Prostate gland (tissue), 2 donors: ENCODE measurements around the gene HIVEP2.

ENCODE experiments used
- CTCF ChIP-seq, 4 experiments: fragments of 200-600 bp in 2 of 4; fragments of 450-650 bp in 2 of 4; sonication (generic) in 2 of 4; IDR thresholded peaks; 1 replicate in 3 of 4; 2 replicates in 1 of 4; pipeline ENCODE4 v1.5.1; 2016 to 2019; ENCODE audit warnings: antibody characterized with exemption in 4 of 4, mild to moderate bottlenecking in 2 of 4, moderate library complexity in 2 of 4
- POLR2A ChIP-seq: fragments of 450-650 bp; IDR thresholded peaks from one replicate; pipeline ENCODE4 v1.6.1; 2016; ENCODE audit warnings: antibody characterized with exemption, mild to moderate bottlenecking
- POLR2AphosphoS5 ChIP-seq: sonication (generic); formaldehyde crosslinking; IDR thresholded peaks from one replicate; pipeline ENCODE4 v1.6.1; 2017; ENCODE audit warnings: antibody characterized with exemption

GRCh38 chr6:142797159-142797558 lies 147.8 kb downstream of the HIVEP2 start:
- TF ChIP-seq CTCF (IDR thresholded peaks at IDR 0.05) (no peak), POLR2AphosphoS5 (no peak), POLR2A (no peak)
